Left renal cortex interstitium (tissue), 4 donors: Measurements from ENCODE around the gene GSTO1. TPM values are rescaled to one million over a fixed set of nuclear protein-coding genes. Genes with fewer than 3 reads are reported as not detected.

Experiments
- DNase-seq, 4 donors: peaks; one replicate each; pipeline ENCODE4 v3.0.0-alpha.2; 2013; ENCODE audit warnings: low read depth in 4 of 4, low spot score in 2 of 4, missing footprints in 1 of 4
- polyA plus RNA-seq, 4 donors: library from polyadenylated mRNA; unstranded; fragments of 120-200 nt; gene quantifications; one replicate each; pipeline ENCODE4 v1.2.1, GENCODE V29; 2013; ENCODE audit not compliant: insufficient read length in 4 of 4

GSTO1 gene
- polyA plus RNA-seq, 4 donors, result 80.9 to 117 (median 88.0) TPM

- no peak for DNase-seq
Observed at GRCh38 chr10:104273899-104274575, 19.3 kb downstream of the GSTO1 start.

- DNase-seq, result peak in 1 of 4 donors; percentile 70
Observed at GRCh38 chr10:104274762-104275721, 20.4 kb downstream of the GSTO1 start.

DNA sequence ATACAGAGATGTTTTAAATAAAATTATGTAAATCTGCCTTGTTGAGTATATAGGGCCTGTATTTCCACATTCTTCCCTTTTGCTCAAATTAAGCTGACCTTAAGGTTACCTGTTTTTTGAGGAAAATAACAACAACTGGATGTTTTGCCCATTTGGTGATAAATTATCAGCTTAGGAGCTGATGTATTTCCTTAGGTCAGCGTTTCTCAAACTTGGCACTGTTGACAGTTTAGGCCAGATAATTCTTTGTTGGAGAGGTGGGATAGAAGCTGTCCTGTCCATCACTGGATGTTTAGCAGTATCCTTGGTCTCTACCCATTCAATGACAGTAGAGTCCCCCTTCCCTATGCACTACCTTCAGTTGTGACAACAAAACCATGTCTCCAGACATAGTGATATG lies 21.5 kb downstream of the GSTO1 start:
- no peak for DNase-seq

- no peak for DNase-seq
Observed at GRCh38 chr10:104277785-104278184, 23.1 kb downstream of the GSTO1 start.

- DNase-seq, result no peak
Observed at GRCh38 chr10:104279550-104280259, 25.0 kb downstream of the GSTO1 start.

GRCh38 chr10:104281694-104282093 lies 27.0 kb downstream of the GSTO1 start:
- no peak for DNase-seq

DNA sequence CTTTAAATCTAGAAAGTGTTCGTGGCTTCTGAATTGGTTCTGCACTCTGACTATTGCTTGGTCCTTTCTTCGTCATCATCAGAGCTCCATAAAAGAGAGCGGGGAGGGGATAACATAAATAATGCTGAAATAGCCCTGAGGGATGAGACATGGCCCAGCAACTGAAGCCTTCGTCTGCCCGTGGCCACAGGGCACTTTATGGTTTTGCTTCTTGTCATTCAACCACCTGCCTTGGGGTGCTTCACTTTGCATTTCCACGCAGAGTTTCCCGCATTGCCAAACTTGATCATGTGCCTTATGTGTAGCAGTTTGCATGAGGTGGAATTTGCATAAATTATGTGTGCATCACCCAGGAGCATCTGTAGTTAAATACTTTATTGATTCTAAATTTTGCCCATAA lies 30.2 kb downstream of the GSTO1 start:
- DNase-seq, result no peak

GRCh38 chr10:104286939-104287338 lies 32.2 kb downstream of the GSTO1 start:
- no peak for DNase-seq

DNA sequence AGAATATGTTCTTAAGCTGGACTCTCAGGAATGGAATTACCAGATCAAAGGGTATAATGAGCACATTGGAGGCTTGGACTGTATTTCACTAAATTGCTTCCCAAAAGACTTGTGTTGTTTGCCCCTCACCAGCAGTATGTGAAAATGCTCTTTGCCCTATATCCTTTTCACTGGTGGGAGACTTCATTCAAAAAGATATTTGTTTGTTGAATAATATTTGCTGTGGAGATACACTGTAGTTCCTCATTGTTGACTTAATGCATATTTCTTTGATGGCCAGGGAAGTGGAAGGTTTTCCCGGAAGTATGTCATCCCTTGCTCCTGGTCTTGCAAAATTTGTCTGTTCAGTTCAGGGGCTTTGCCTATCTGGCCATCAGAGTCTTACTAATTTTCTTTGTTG lies 33.7 kb downstream of the GSTO1 start:
- DNase-seq, result no peak

DNA sequence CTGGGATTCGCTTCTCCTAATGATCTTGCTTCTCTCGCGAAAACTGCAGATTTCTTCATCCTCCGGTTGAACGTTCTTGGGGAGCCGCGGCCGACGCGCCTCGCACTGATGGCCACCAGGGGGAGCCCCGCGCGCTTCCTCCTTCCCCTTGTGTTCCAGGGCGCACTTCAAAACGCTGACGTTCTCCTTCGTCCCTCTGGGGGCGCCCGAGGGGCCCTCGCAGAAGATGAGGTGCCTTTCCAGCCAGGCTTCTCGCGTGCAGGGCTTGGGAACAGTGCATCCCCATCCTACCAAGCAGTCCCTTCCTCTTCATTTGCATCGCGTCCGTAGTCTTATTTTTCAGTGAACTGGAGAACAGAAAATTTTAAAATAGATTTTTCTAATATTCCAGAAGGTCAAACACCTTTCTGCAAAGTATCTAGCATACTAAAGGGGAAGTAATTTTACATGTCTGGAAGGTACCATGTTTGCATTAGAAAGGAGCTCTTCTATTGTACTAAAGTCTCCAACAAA lies 36.8 kb downstream of the GSTO1 start:
- peak in 3 of 4 donors; percentile 60 to 78 (median 70) for DNase-seq

DNA sequence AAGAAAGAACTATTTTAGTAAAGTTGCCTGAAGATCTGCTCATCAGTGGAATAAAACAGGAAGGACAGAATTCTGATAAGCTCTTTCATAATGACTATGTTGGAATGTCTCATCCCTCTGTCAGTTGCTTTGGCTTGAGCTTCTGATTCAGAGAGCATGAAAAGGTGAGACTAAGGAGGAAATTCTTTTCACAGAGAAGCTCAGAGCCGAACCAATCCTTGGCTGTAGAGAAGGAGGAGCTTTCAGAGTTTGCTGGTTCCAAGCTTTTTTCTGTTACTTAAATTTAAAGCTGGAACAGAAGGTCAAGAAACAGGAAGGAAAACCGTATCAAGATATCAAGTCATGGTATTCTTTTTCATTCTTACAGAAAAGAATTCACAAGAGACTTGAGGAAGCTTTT lies 38.3 kb downstream of the GSTO1 start:
- DNase-seq, result no peak

- no peak for DNase-seq
Observed at GRCh38 chr10:104293781-104294321, 39.2 kb downstream of the GSTO1 start.

DNA sequence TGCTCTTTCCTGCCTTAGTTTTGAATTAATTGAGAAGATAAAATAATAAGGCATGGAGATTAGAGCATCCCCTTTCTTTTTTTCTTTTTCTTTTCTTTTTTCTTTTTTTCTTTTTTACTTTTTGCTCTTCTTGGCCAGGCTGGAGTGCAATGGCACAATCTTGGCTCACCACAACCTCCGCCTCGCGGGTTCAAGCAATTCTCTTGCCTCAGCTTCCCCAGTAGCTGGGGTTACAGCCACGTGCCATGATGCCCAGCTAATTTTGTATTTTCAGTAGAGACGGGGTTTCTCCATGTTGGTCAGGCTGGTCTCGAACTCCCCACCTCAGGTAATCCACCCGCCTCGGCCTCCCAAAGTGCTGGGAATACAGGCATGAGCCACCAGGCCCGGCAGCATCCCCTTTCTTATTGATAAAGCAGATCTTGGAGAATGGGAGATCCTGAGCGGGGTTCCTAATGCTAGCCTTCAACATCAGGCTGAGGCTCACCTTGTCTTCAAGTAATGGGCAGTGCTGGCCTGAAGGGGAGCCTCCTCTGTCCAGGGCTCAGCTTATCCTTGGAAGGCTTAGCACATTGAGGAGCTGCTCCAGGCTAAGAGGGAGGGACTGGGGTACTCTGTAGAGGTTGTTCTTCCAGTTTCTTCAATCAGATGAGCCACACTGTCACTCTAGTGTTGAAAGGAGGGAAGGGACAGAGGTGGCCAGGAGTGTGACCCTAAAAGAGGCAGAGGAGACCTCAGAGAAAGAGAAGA lies 42.2 kb downstream of the GSTO1 start:
- no peak for DNase-seq

- DNase-seq, result no peak
Observed at GRCh38 chr10:104297697-104298660, 43.3 kb downstream of the GSTO1 start.

DNA sequence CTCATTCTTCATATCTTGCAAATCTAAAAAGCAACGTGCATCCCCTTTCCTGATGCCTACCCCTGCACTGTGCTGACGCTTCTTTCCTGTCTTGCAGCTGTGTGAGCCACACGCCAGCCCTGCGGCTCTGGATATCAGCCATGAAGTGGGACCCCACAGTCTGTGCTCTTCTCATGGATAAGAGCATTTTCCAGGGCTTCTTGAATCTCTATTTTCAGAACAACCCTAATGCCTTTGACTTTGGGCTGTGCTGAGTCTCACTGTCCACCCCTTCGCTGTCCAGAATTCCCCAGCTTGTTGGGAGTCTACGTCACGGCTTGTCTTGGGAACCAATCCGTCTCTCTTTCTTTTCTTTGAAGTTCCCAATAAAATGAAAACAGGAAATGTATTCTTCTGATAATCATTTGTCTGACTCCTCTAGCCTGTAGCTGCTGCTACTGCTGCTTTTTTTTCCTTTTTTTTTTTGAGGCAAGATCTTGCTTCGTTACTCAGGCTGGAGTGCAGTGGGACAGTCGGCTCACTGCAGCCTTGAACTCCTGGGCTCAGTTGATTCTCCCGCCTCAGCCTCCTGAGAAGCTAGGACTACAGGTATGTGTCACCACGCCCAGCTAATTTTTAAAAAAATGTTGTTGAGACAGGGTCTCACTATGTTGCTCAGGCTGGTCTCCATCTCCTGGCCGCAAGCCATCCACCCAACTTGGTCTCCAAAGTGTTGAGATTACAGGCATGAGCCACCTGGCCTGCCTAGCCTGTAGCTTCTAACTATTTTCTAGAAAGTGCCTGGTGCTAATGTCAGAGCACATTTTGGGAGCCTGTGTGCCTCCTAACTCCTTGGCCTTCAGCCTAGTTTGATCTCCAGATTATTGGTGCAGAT lies 44.6 kb downstream of the GSTO1 start:
- DNase-seq, result no peak

GRCh38 chr10:104300002-104300735 lies 45.5 kb downstream of the GSTO1 start:
- DNase-seq, result no peak

- no peak for DNase-seq
Observed at GRCh38 chr10:104300736-104301292, 46.1 kb downstream of the GSTO1 start.
